ENCODE results near the gene ACVR1. TPM values are rescaled to one million over a fixed set of nuclear protein-coding genes. Genes with fewer than 3 reads are reported as not detected.

Gene ACVR1
- total RNA-seq, 3 donors from 2014 or later: 14.7 to 38.4 (median 15.8) TPM

GRCh38 chr2:157853211-157853610 lies 22.9 kb downstream of the ACVR1 start:
- intact Hi-C loops (cut with DNase I, micrococcal nuclease): no loop called here
- TF ChIP-seq CTCF (IDR thresholded peaks at IDR 0.05): no peak
- H3K36me3 ChIP-seq (ENCODE audit: low read depth): no peaks in the 10 kb centered on the region
- ATAC-seq (no peak), DNase-seq (no peak)
- H3K4me1 ChIP-seq (ENCODE audit: low read depth): no peaks in the 10 kb centered on the region
- H3K9me3 ChIP-seq: no peaks in the 10 kb centered on the region
- no peak overlapping the region for H3K4me3 ChIP-seq

DNA sequence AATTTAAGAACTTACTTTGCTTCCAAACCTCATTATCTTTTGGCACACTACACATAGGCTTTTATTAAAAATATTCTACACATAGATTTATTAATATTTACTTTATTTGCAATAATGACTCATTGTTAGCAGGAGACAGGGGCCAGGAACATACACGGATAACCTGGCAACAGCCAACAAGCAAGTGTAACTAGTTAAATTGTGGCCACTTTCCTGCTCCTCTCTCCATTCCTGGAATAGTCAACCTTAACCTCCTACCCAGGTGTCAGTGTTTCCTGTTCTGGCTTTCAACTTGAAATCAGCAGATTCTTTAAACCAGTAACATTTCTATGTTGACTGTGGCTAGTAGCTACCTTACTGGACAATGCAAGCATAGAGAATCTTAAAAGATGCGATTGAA lies 26.5 kb downstream of the ACVR1 start:
- Histone ChIP-seq H3K9me3 (no peaks in the 10 kb centered on the region), H3K4me1 (ENCODE audit: low read depth) (no peaks in the 10 kb centered on the region), H3K36me3 (ENCODE audit: low read depth) (no peaks in the 10 kb centered on the region), H3K4me3 (no peak overlapping the region)
- no peak for TF ChIP-seq CTCF (IDR thresholded peaks at IDR 0.05)
- intact Hi-C loops (cut with DNase I, micrococcal nuclease): no loop called here
- DNase-seq: no peak
- ATAC-seq: no peak

DNA sequence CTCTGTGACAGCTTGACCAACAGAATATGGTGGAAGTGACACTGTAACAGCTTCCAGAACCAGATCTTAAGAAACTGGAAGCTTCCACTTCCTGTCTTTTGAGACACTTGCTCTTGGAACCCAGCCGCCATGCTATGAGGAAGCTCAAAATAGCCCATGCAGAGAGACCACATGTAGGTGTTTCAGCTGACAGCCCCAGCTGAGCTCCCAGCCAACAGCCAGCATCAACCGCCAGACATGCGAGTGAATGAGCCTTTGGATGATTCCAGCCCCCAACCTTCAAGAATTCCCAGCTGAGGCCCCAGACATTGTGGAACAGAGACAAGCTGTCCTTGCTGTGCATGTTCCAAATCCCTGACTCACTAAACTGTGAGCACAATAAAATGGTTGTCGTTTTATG lies 27.9 kb downstream of the ACVR1 start:
- no peaks in the 10 kb centered on the region for H3K36me3 ChIP-seq (ENCODE audit: low read depth)
- DNase-seq (no peak), ATAC-seq (no peak)
- TF ChIP-seq CTCF (IDR thresholded peaks at IDR 0.05): no peak
- no peaks in the 10 kb centered on the region for H3K9me3 ChIP-seq
- H3K4me1 ChIP-seq (ENCODE audit: low read depth): no peaks in the 10 kb centered on the region
- H3K4me3 ChIP-seq: no peak overlapping the region
- intact Hi-C loops (cut with DNase I, micrococcal nuclease): no loop called here

DNA sequence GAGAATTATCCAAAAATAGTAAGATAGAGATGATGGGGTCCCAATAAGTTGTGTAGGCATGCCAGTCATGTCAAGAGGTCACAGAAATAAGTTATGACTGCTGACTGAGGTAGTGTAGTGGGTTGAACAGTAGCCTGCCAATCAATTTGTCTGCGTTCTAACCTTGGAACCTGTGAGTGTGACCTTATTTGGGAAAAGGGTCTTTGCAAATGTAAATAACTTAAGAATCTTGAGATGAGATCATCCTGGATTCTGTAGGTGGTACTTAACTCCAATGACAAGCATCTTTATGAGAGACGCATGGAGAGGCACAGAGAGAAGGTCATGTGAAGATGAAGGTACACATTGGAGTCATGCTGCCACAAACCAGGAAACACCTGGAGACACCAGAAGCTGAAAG lies 31.0 kb downstream of the ACVR1 start:
- H3K4me1 ChIP-seq (ENCODE audit: low read depth): no peaks in the 10 kb centered on the region
- no peak for ATAC-seq
- no peaks in the 10 kb centered on the region for H3K9me3 ChIP-seq
- TF ChIP-seq CTCF (IDR thresholded peaks at IDR 0.05): no peak
- DNase-seq: no peak
- H3K4me3 ChIP-seq: no peak overlapping the region
- no peaks in the 10 kb centered on the region for H3K36me3 ChIP-seq (ENCODE audit: low read depth)
- intact Hi-C loops (cut with DNase I, micrococcal nuclease): no loop called here

GRCh38 chr2:157843935-157844334 lies 32.2 kb downstream of the ACVR1 start:
- intact Hi-C loops (cut with DNase I, micrococcal nuclease): no loop called here
- no peaks in the 10 kb centered on the region for H3K9me3 ChIP-seq
- ATAC-seq (no peak), DNase-seq (no peak)
- no peak for TF ChIP-seq CTCF (IDR thresholded peaks at IDR 0.05)
- H3K4me1 ChIP-seq (ENCODE audit: low read depth): no peaks in the 10 kb centered on the region
- H3K4me3 ChIP-seq: no peak overlapping the region
- H3K36me3 ChIP-seq (ENCODE audit: low read depth): no peaks in the 10 kb centered on the region

DNA sequence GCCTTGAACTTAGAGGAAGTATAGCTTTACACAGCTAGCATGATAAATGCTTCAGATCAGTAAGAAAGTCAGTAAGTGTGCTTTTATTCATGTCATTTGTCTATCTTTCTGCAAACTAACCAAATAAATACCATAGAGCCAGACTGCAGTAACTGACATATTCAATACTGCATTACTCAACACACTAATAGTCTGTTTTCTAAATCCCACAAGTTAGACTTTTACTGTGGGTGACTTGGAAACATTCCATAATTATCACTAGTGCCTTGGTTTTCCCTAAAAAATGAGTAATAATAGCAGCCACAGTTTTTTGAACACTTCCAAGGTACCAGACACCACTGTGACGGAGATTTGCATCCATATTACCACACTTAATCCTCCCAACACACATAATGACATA lies 33.0 kb downstream of the ACVR1 start:
- ATAC-seq: no peak
- Histone ChIP-seq H3K36me3 (ENCODE audit: low read depth) (no peaks in the 10 kb centered on the region), H3K4me1 (ENCODE audit: low read depth) (no peaks in the 10 kb centered on the region), H3K9me3 (no peaks in the 10 kb centered on the region), H3K4me3 (no peak overlapping the region)
- TF ChIP-seq CTCF (IDR thresholded peaks at IDR 0.05): no peak
- DNase-seq: no peak
- intact Hi-C loops (cut with DNase I, micrococcal nuclease): no loop called here

Measured in mucosa of descending colon (tissue), 3 donors.